Measurements from ENCODE around the gene SCN2A.

Gene SCN2A

DNA sequence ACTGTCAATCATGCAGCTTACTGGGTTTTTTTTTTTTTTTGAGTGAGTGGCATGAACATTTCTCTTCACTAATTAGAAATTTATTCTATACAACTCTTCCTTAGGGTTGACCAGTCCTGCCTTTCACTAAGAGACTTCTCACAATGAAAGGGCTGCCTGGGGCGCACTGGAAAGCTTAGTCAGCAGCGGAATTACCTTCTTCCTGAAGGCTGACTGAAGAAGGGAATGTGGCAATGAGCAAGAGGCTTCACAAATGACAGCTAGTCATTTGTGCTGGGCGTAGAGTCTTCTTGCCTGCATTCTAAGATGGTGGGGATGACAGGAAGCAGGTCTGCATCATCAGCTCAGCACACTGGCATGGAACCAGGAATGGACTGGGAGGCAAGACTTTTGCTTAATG lies 19.7 kb upstream of the SCN2A start:
- Histone ChIP-seq H4K20me1 (ENCODE audit: insufficient read depth, low read length) (no peaks in the 10 kb centered on the region), H3K27me3 (ENCODE audit: low read depth, low read length) (no peaks in the 10 kb centered on the region), H3K79me2 (ENCODE audit: low read length) (no peaks in the 10 kb centered on the region), H3K9me3 (ENCODE audit: insufficient read depth, low read length) (no peaks in the 10 kb centered on the region), H3K4me1 (ENCODE audit: low read length) (no peaks in the 10 kb centered on the region), H3K4me3 (ENCODE audit: low read length) (no peak overlapping the region), H2AFZ (ENCODE audit: low read depth, low read length) (no peak overlapping the region), H3K9ac (ENCODE audit: low read length) (no peak overlapping the region), H3K36me3 (replicated peaks; ENCODE audit: low read depth, low read length) (peaks cover 4% of the 10 kb centered on the region), H3K27ac (ENCODE audit: low read length) (no peak overlapping the region), H3K4me2 (ENCODE audit: low read length) (no peak overlapping the region)
- TF ChIP-seq, protein P1, sequence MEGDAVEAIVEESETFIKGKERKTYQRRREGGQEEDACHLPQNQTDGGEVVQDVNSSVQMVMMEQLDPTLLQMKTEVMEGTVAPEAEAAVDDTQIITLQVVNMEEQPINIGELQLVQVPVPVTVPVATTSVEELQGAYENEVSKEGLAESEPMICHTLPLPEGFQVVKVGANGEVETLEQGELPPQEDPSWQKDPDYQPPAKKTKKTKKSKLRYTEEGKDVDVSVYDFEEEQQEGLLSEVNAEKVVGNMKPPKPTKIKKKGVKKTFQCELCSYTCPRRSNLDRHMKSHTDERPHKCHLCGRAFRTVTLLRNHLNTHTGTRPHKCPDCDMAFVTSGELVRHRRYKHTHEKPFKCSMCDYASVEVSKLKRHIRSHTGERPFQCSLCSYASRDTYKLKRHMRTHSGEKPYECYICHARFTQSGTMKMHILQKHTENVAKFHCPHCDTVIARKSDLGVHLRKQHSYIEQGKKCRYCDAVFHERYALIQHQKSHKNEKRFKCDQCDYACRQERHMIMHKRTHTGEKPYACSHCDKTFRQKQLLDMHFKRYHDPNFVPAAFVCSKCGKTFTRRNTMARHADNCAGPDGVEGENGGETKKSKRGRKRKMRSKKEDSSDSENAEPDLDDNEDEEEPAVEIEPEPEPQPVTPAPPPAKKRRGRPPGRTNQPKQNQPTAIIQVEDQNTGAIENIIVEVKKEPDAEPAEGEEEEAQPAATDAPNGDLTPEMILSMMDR (IDR thresholded peaks at IDR 0.05; ENCODE audit: low read depth, low read length): no peak
- TF ChIP-seq EZH2phosphoT487 (IDR thresholded peaks at IDR 0.05; ENCODE audit: low read depth): no peak

- H3K36me3 ChIP-seq (replicated peaks; ENCODE audit: low read depth, low read length): peaks cover 2% of the 10 kb centered on the region
- TF ChIP-seq EZH2phosphoT487 (IDR thresholded peaks at IDR 0.05; ENCODE audit: low read depth): no peak
- TF ChIP-seq, protein P1 (IDR thresholded peaks at IDR 0.05; ENCODE audit: low read depth, low read length): no peak
- H3K4me2 ChIP-seq (ENCODE audit: low read length): no peak overlapping the region
- H3K4me1 ChIP-seq (ENCODE audit: low read length): no peaks in the 10 kb centered on the region
- no peak overlapping the region for H3K27ac ChIP-seq (ENCODE audit: low read length)
- H3K79me2 ChIP-seq (ENCODE audit: low read length): no peaks in the 10 kb centered on the region
- H3K9ac ChIP-seq (ENCODE audit: low read length): no peak overlapping the region
- H3K9me3 ChIP-seq (ENCODE audit: insufficient read depth, low read length): no peaks in the 10 kb centered on the region
- H4K20me1 ChIP-seq (ENCODE audit: insufficient read depth, low read length): no peaks in the 10 kb centered on the region
- H3K4me3 ChIP-seq (ENCODE audit: low read length): no peak overlapping the region
- H3K27me3 ChIP-seq (ENCODE audit: low read depth, low read length): no peaks in the 10 kb centered on the region
- H2AFZ ChIP-seq (ENCODE audit: low read depth, low read length): no peak overlapping the region
Observed at GRCh38 chr2:165224941-165225340, 14.3 kb upstream of the SCN2A start.

DNA sequence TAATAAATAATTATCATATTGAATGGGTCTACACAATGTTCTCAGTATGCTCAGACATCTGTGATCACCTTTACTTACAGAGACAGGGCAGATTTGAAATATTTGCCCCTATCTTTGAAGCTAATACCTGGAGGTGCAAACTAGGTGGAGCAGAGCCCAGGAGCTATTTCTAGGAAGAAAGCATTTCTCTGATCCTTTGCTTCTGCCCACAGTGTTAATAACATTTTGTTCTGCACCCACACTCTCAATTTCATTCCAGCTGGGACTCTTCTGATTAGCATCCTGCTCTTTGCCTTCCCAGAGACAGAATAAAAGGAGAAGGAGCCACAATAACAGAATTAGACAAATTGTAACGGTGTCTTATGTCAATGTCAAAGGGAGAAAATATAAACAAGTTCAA lies 11.6 kb upstream of the SCN2A start:
- H3K9ac ChIP-seq (ENCODE audit: low read length): no peak overlapping the region
- H3K79me2 ChIP-seq (ENCODE audit: low read length): no peaks in the 10 kb centered on the region
- peaks cover 2% of the 10 kb centered on the region for H3K36me3 ChIP-seq (replicated peaks; ENCODE audit: low read depth, low read length)
- H3K27me3 ChIP-seq (ENCODE audit: low read depth, low read length): no peaks in the 10 kb centered on the region
- H3K9me3 ChIP-seq (ENCODE audit: insufficient read depth, low read length): no peaks in the 10 kb centered on the region
- no peak overlapping the region for H3K4me2 ChIP-seq (ENCODE audit: low read length)
- no peaks in the 10 kb centered on the region for H3K4me1 ChIP-seq (ENCODE audit: low read length)
- no peaks in the 10 kb centered on the region for H4K20me1 ChIP-seq (ENCODE audit: insufficient read depth, low read length)
- TF ChIP-seq, protein P1 (IDR thresholded peaks at IDR 0.05; ENCODE audit: low read depth, low read length): no peak
- TF ChIP-seq EZH2phosphoT487 (IDR thresholded peaks at IDR 0.05; ENCODE audit: low read depth): no peak
- no peak overlapping the region for H3K4me3 ChIP-seq (ENCODE audit: low read length)
- no peak overlapping the region for H2AFZ ChIP-seq (ENCODE audit: low read depth, low read length)
- no peak overlapping the region for H3K27ac ChIP-seq (ENCODE audit: low read length)

- Histone ChIP-seq H3K27ac (ENCODE audit: low read length) (no peak overlapping the region), H3K9me3 (ENCODE audit: insufficient read depth, low read length) (no peaks in the 10 kb centered on the region), H3K4me2 (ENCODE audit: low read length) (no peak overlapping the region), H3K9ac (ENCODE audit: low read length) (no peak overlapping the region), H3K4me3 (ENCODE audit: low read length) (no peak overlapping the region), H3K4me1 (ENCODE audit: low read length) (no peaks in the 10 kb centered on the region), H3K27me3 (ENCODE audit: low read depth, low read length) (no peaks in the 10 kb centered on the region), H2AFZ (ENCODE audit: low read depth, low read length) (no peak overlapping the region), H3K36me3 (replicated peaks; ENCODE audit: low read depth, low read length) (no peaks in the 10 kb centered on the region), H3K79me2 (ENCODE audit: low read length) (no peaks in the 10 kb centered on the region), H4K20me1 (ENCODE audit: insufficient read depth, low read length) (peaks cover 10% of the 10 kb centered on the region)
- TF ChIP-seq EZH2phosphoT487 (IDR thresholded peaks at IDR 0.05; ENCODE audit: low read depth): no peak
- TF ChIP-seq, protein P1 (IDR thresholded peaks at IDR 0.05; ENCODE audit: low read depth, low read length): no peak
Observed at GRCh38 chr2:165237056-165237455, 2.2 kb upstream of the SCN2A start.

All from OCI-LY3 (cell line).